SJCRH30 (cell line): ENCODE data around the gene THRB. TPM values are rescaled to one million over a fixed set of nuclear protein-coding genes. Genes with fewer than 3 reads are reported as not detected.

Experiments used
- DNase-seq, 2 experiments: peaks; one replicate each; pipeline ENCODE4 v3.0.0-alpha.2; 2015 to 2020
- H3K27ac ChIP-seq: fragments of 250-450 bp; sonication (Bioruptor Pico); 2 replicates; pipeline ENCODE4 v1.5.1; 2020; ENCODE audit warnings: mild to moderate bottlenecking, moderate library complexity
- H3K27me3 ChIP-seq: fragments of 250-450 bp; sonication (Bioruptor Pico); 2 replicates; pipeline ENCODE4 v1.5.1; 2020; ENCODE audit warnings: mild to moderate bottlenecking, moderate library complexity
- H3K36me3 ChIP-seq: fragments of 250-450 bp; sonication (Bioruptor Pico); 2 replicates; pipeline ENCODE4 v1.5.1; 2020; ENCODE audit warnings: mild to moderate bottlenecking, moderate library complexity
- H3K4me1 ChIP-seq: fragments of 250-450 bp; sonication (Bioruptor Pico); 2 replicates; pipeline ENCODE4 v1.5.1; 2020; ENCODE audit warnings: mild to moderate bottlenecking, moderate library complexity
- H3K4me3 ChIP-seq: fragments of 250-450 bp; sonication (Bioruptor Pico); 2 replicates; pipeline ENCODE4 v1.5.1; 2020; ENCODE audit warnings: mild to moderate bottlenecking, moderate library complexity
- H3K9me3 ChIP-seq: fragments of 250-450 bp; sonication (Bioruptor Pico); replicated peaks from 2 replicates; pipeline ENCODE4 v1.5.1; 2020; ENCODE audit warnings: mild to moderate bottlenecking, moderate library complexity
- total RNA-seq: library from RNA; depleted of rRNA; stranded (reverse); fragments of >200 nt; shearing (Covaris generic); gene quantifications from 2 replicates; pipeline ENCODE4 v1.2.3, GENCODE V29; 2014

The THRB gene
- total RNA-seq, 1 experiment from 2014 or later: not detected

- H3K4me1 ChIP-seq: no peaks in the 10 kb centered on the region
- H3K36me3 ChIP-seq: no peaks in the 10 kb centered on the region
- no peaks in the 10 kb centered on the region for H3K9me3 ChIP-seq
- no peak for DNase-seq
- no peaks in the 10 kb centered on the region for H3K27me3 ChIP-seq
- H3K4me3 ChIP-seq: no peak overlapping the region
- no peak overlapping the region for H3K27ac ChIP-seq
Observed at GRCh38 chr3:24199300-24199699, 295.4 kb downstream of the THRB start.

DNA sequence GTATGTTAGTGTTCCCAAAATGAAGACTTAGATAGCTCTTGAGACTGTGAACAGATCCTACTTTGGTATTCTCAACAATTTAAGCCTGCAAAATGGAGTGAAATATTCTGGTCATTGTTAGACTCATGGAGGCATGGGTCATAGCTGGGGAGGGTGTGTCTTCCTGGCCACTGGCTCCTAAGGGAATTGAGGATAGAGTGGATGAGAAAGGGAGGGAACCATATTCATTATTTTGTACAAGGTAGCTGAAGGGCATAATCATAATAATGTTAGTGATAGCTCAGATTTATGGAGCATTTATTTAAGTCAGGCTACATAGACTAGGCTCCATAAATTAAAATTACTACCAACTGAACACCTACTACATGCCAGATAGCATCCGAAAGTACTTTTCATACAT, 295.9 kb downstream of the THRB start:
- DNase-seq: no peak
- H3K27me3 ChIP-seq: no peaks in the 10 kb centered on the region
- no peak overlapping the region for H3K27ac ChIP-seq
- no peaks in the 10 kb centered on the region for H3K4me1 ChIP-seq
- no peak overlapping the region for H3K4me3 ChIP-seq
- no peaks in the 10 kb centered on the region for H3K36me3 ChIP-seq
- no peaks in the 10 kb centered on the region for H3K9me3 ChIP-seq

DNA sequence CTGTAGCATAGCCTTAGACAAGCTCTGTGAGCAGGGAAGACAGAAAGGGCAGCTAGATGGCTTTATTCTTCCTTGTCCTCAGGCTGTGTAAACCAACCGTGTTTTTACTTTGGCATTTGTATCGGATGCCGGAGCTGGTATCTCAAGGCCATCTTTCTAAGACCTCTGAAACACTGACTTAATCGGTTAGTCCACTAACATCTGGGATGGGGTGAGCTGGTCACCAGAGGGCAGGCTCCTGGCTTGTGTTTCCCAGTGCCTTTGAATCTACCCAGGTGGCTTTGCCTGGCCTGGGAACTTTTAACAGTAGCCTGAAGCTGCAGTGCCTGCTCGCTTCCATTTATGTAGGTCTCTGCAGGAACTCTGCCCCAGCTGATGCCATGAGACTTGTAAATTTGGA, 296.8 kb downstream of the THRB start:
- Histone ChIP-seq H3K27ac (no peak overlapping the region), H3K36me3 (no peaks in the 10 kb centered on the region), H3K4me3 (no peak overlapping the region), H3K27me3 (no peaks in the 10 kb centered on the region), H3K9me3 (no peaks in the 10 kb centered on the region), H3K4me1 (no peaks in the 10 kb centered on the region)
- no peak for DNase-seq

DNA sequence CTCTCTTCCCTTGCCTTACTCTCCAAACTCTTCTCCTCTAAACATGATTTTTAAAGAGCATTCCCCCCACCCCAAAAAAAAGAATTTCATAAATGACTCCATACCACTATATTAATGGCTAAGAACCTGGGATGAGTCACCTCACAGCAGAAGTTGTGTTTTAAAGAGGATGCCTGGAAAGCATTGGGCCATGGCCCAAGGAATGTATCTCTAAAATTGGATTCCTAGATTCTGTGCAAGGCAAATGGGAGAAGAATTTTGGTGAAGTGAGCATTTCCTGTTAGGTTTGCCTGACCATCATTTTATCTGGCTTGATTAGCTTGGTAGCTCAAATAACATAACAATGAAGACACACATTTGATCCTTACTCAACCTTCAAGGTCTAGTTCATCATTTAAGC, 298.1 kb downstream of the THRB start:
- Histone ChIP-seq H3K4me3 (no peak overlapping the region), H3K4me1 (no peaks in the 10 kb centered on the region), H3K9me3 (no peaks in the 10 kb centered on the region), H3K27ac (no peak overlapping the region), H3K27me3 (no peaks in the 10 kb centered on the region), H3K36me3 (no peaks in the 10 kb centered on the region)
- no peak for DNase-seq

- Histone ChIP-seq H3K27ac (no peak overlapping the region), H3K9me3 (no peaks in the 10 kb centered on the region), H3K4me3 (no peak overlapping the region), H3K36me3 (no peaks in the 10 kb centered on the region), H3K4me1 (no peaks in the 10 kb centered on the region), H3K27me3 (no peaks in the 10 kb centered on the region)
- no peak for DNase-seq
Observed at GRCh38 chr3:24195504-24196230, 299.0 kb downstream of the THRB start.

- no peak for DNase-seq
- Histone ChIP-seq H3K4me1 (no peaks in the 10 kb centered on the region), H3K27me3 (no peaks in the 10 kb centered on the region), H3K4me3 (no peak overlapping the region), H3K36me3 (no peaks in the 10 kb centered on the region), H3K27ac (no peak overlapping the region), H3K9me3 (no peaks in the 10 kb centered on the region)
Observed at GRCh38 chr3:24192469-24193056, 302.1 kb downstream of the THRB start.

DNA sequence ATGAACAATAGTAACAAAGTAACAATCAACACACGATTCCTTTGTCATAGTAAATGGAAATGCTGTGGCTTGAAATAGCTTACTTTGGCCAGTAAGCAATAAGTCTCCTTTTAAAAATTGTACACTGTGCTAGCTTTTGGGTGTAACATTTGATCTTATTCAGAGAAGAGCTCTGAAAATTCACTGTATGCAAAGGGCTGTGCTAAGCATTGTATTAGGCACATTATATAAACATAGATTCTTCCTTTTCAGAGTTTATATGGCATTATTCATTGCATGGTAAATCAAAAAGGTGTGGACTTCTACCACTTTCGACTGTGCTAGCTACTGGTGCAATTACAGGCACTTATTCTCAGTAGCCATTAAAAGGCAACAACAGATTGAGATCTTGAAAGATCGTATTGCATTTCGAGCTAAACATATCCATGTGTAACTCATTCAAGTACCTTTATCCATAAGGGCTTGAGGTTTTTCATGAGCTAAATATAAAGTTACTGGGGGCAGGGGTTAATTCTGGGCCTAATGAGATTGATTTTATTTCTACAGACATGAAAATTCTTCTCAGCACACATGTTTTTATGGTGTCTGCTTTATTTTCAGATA, 302.7 kb downstream of the THRB start:
- H3K36me3 ChIP-seq: no peaks in the 10 kb centered on the region
- H3K27me3 ChIP-seq: no peaks in the 10 kb centered on the region
- H3K4me3 ChIP-seq: no peak overlapping the region
- DNase-seq: no peak
- H3K4me1 ChIP-seq: no peaks in the 10 kb centered on the region
- no peaks in the 10 kb centered on the region for H3K9me3 ChIP-seq
- no peak overlapping the region for H3K27ac ChIP-seq

DNA sequence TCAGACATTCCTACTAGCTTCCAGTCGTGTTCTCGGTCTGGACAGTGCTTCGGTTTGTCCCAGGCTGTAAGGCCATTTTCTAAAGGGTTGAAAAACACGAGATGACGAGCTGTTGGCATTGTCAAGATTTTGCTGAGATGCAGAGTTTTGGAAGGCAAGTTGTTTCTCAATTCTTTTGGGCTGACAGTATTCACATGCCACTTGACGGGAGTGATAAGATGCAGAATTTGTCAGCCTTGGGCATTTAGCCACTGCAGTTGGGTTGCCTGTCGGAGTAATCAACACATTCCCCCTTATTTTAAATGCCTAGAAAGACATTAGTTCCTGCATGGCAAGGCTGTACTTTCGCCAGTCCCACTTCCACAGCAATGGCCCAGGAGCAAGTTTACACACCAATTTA, 304.4 kb downstream of the THRB start:
- Histone ChIP-seq H3K4me3 (no peak overlapping the region), H3K9me3 (no peaks in the 10 kb centered on the region), H3K36me3 (no peaks in the 10 kb centered on the region)

DNA sequence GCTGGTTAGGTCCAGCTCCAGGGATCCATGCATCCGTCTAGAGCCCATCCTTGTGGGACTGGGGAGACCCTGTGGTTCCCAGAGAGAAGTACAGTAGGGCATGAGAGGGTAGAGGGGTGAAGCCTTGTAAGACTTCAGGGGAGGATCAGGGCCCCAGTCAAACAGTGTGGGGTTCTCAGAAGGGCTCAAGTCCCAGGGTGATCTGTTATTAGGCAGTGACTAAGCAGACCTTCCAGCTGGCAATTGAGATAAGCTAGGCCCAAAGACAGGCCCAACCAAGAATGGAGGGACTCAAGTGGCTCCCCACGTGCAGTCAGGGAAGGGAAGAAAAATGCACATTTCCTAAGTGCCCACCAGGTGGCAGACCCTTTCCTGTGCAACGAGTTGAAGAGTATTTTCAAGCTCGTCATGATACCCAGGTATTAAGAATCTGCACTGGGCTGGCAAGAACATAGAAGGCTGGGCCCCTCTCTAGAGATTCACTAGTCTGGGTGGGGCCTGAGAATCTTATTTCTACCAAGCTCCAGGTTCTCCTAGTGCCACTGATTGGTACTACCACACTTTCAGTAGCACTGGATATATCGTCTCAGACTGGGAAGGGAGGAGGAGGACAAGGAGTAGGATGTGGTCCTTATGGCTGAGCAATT, 308.8 kb downstream of the THRB start:
- Histone ChIP-seq H3K27me3 (no peaks in the 10 kb centered on the region), H3K9me3 (no peaks in the 10 kb centered on the region), H3K36me3 (no peaks in the 10 kb centered on the region), H3K27ac (no peak overlapping the region), H3K4me3 (no peak overlapping the region), H3K4me1 (no peaks in the 10 kb centered on the region)
- DNase-seq: peak; percentile 38 to 67

More for the DNA sequence above, 304.4 kb downstream of the THRB start:
- H3K27ac ChIP-seq: no peak overlapping the region
- no peaks in the 10 kb centered on the region for H3K4me1 ChIP-seq
- no peaks in the 10 kb centered on the region for H3K27me3 ChIP-seq
- no peak for DNase-seq

DNA sequence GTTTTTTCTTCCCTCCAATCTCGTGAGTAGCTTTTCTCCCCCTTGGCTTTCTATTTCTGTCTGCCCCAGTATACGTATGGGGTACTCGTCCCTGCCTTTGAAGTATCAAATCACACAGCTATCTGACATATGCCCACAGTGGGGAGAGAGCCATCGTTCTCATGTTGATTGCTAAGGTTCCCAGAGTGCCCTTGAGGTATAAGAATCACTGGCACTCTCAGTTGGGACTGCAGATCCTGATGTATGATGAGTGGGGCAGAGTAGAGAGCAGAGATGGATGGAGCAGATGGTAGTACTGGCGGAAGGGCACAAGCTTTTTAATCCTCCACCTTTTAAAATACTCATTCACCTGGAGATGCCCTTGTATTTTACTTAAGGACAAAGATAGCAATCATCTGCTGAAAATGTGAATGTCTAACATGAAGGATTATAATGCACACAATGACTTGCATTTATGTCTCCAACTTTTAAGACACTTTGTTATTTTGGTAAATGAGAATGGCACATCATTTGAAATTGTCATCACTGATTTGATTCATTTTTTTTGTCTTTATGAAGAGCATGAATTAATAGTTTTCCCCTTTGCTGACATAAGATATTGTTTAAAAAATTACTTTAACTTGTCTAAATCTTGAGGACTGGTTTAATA, 310.0 kb downstream of the THRB start:
- no peaks in the 10 kb centered on the region for H3K27me3 ChIP-seq
- H3K4me3 ChIP-seq: no peak overlapping the region
- no peaks in the 10 kb centered on the region for H3K4me1 ChIP-seq

GRCh38 chr3:24182756-24183155, 311.9 kb downstream of the THRB start:
- Histone ChIP-seq H3K27ac (no peak overlapping the region), H3K4me1 (no peaks in the 10 kb centered on the region), H3K27me3 (no peaks in the 10 kb centered on the region), H3K36me3 (no peaks in the 10 kb centered on the region), H3K4me3 (no peak overlapping the region), H3K9me3 (no peaks in the 10 kb centered on the region)
- DNase-seq: no peak

More for the DNA sequence above, 310.0 kb downstream of the THRB start:
- Histone ChIP-seq H3K27ac (no peak overlapping the region), H3K36me3 (no peaks in the 10 kb centered on the region), H3K9me3 (no peaks in the 10 kb centered on the region)
- DNase-seq: no peak

DNA sequence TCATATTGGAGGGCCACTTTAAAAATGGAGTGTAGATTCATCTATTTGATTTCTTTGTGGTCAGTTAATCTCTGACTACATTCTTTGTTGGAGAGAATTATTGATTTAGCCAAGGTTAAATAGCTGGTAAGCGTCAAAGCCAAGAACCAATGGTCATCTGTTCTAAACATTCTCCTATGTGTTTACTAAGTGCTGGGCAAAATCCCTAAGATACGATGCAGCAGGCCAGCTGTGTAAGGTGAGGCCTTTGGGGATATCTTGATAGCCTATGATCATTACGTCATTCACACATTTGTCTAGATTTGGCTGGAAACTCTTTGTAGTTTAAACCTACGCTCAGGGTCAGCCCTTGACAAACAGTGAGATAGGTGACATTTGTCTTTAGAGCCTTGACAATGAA, 313.4 kb downstream of the THRB start:
- H3K9me3 ChIP-seq: no peaks in the 10 kb centered on the region
- H3K27me3 ChIP-seq: no peaks in the 10 kb centered on the region
- H3K4me1 ChIP-seq: no peaks in the 10 kb centered on the region
- no peak overlapping the region for H3K4me3 ChIP-seq
- no peak for DNase-seq
- H3K36me3 ChIP-seq: no peaks in the 10 kb centered on the region
- H3K27ac ChIP-seq: no peak overlapping the region

- Histone ChIP-seq H3K4me1 (no peaks in the 10 kb centered on the region), H3K9me3 (no peaks in the 10 kb centered on the region), H3K27ac (no peak overlapping the region), H3K27me3 (no peaks in the 10 kb centered on the region), H3K4me3 (no peak overlapping the region), H3K36me3 (no peaks in the 10 kb centered on the region)
- no peak for DNase-seq
Observed at GRCh38 chr3:24180616-24181015, 314.0 kb downstream of the THRB start.

DNA sequence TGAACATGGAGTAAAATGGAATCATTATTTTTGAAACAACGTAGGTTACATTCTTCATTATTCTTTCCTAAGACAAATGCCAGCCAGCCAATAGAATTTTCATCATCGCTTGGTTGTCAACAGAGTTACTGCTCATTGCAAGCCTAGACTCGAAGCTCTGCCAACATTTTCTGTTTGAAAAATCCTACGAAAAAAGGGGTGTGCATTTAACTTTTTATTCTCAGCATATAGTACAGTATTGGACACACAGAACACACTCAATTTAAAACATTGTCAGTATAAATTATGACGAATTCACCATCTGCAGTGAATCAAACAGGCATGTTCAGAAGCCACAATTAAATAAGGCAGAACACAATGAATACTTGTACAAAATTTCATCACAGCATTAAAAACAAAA, 317.4 kb downstream of the THRB start:
- Histone ChIP-seq H3K36me3 (no peaks in the 10 kb centered on the region), H3K27me3 (no peaks in the 10 kb centered on the region), H3K27ac (no peak overlapping the region), H3K4me1 (no peaks in the 10 kb centered on the region), H3K4me3 (no peak overlapping the region), H3K9me3 (no peaks in the 10 kb centered on the region)
- no peak for DNase-seq

GRCh38 chr3:24174614-24175013, 320.0 kb downstream of the THRB start:
- Histone ChIP-seq H3K27me3 (no peaks in the 10 kb centered on the region), H3K4me1 (no peaks in the 10 kb centered on the region), H3K4me3 (no peak overlapping the region), H3K36me3 (no peaks in the 10 kb centered on the region), H3K9me3 (no peaks in the 10 kb centered on the region), H3K27ac (no peak overlapping the region)
- no peak for DNase-seq
